ENCODE results near the gene NPHP4. TPM values are rescaled to one million over a fixed set of nuclear protein-coding genes. Genes with fewer than 3 reads are reported as not detected.

Gene NPHP4
- polyA plus RNA-seq, 1 of the 3 experiments (the other 2 are of a cell fraction) = 7.0 TPM

DNA sequence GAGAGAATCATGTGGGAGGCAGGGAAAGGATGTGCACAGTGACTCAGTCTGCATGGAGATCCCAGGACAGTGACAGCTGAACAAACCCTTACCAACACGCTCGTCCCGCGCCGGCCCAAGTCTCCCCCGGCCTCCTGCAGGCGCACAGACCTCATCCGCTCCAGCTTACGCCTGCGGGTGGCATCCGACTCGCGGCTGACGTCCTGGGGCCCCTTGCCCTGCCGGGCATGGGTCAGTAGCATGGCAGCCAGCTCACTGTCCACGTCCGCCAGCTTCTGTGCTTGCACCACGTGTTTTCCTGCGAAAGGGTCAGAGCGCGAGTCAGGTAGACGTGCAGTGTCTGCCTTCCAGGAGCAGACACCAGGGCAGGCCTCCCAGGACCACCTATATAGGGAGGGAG is 115.2 kb downstream of the NPHP4 start:
- H3K79me2 ChIP-seq (ENCODE audit: insufficient read depth) = no peaks in the 10 kb centered on the region
- H3K27ac ChIP-seq (ENCODE audit: low read depth in 2 of 2, low read length in 1 of 2) = no peak overlapping the region
- H3K4me1 ChIP-seq (ENCODE audit: control insufficient read depth in 1 of 2, insufficient read depth in 2 of 2, low read depth in 1 of 2, low read length in 1 of 2) = no peaks in the 10 kb centered on the region; a peak in 1 of 4 replicates
- H3K9me2 ChIP-seq = no peaks in the 10 kb centered on the region
- ChIA-PET POLR2A (no interaction called here), CTCF (no interaction called here)
- no peak for DNase-seq
- H3K4me3 ChIP-seq (ENCODE audit: low read depth in 2 of 2, low read length in 1 of 2) = no peak overlapping the region
- H3K36me3 ChIP-seq (replicated peaks in 1 of 2; ENCODE audit: control insufficient read depth in 1 of 2, insufficient read depth in 2 of 2, low read length in 1 of 2) = peaks cover 0 to 14% of the 10 kb centered on the region in 2 experiments
- H3K4me2 ChIP-seq = no peak overlapping the region
- WGBS (ENCODE audit: low lambda C conversion rate) = 97% methylated on average over 21 of the region's 22 CpGs
- H3F3A ChIP-seq (replicated peaks; ENCODE audit: insufficient read depth) = no peaks in the 10 kb centered on the region
- H2AFZ ChIP-seq (ENCODE audit: low read depth) = no peak overlapping the region
- H3K27me3 ChIP-seq (ENCODE audit: insufficient read depth) = no peaks in the 10 kb centered on the region
- no peak overlapping the region for H3K9ac ChIP-seq
- no peaks in the 10 kb centered on the region for H3K9me3 ChIP-seq
- TF ChIP-seq REST (IDR thresholded peaks at IDR 0.05; ENCODE audit: low read depth, low read length) = no peak
- TF ChIP-seq RFX5 (IDR thresholded peaks at IDR 0.05; ENCODE audit: low read length) = no peak
- TF ChIP-seq RXRA (IDR thresholded peaks at IDR 0.05; ENCODE audit: borderline replicate concordance, low read depth) = no peak
- no peak for TF ChIP-seq RCOR1 (IDR thresholded peaks at IDR 0.05; ENCODE audit: low read length)
- no peak for TF ChIP-seq PBX3 (IDR thresholded peaks at IDR 0.05)
- TF ChIP-seq NFIC (IDR thresholded peaks at IDR 0.05; ENCODE audit: borderline replicate concordance) = no peak
- no peak for TF ChIP-seq YY1 (IDR thresholded peaks at IDR 0.05; ENCODE audit: low read depth)
- no peak for TF ChIP-seq FOXM1 (IDR thresholded peaks at IDR 0.05; ENCODE audit: low read depth)
- TF ChIP-seq CHD2 (IDR thresholded peaks at IDR 0.05; ENCODE audit: low read length, partially characterized antibody) = no peak
- no peak for TF ChIP-seq MEF2A (IDR thresholded peaks at IDR 0.05; ENCODE audit: borderline replicate concordance, low read depth)
- TF ChIP-seq, protein P1, sequence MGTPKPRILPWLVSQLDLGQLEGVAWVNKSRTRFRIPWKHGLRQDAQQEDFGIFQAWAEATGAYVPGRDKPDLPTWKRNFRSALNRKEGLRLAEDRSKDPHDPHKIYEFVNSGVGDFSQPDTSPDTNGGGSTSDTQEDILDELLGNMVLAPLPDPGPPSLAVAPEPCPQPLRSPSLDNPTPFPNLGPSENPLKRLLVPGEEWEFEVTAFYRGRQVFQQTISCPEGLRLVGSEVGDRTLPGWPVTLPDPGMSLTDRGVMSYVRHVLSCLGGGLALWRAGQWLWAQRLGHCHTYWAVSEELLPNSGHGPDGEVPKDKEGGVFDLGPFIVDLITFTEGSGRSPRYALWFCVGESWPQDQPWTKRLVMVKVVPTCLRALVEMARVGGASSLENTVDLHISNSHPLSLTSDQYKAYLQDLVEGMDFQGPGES (IDR thresholded peaks at IDR 0.05; ENCODE audit: low read depth, low read length) = no peak
- no peak for TF ChIP-seq USF2 (IDR thresholded peaks at IDR 0.05; ENCODE audit: borderline replicate concordance, low read depth, low read length)
- TF ChIP-seq, protein P2, sequence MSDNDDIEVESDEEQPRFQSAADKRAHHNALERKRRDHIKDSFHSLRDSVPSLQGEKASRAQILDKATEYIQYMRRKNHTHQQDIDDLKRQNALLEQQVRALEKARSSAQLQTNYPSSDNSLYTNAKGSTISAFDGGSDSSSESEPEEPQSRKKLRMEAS (IDR thresholded peaks at IDR 0.05; ENCODE audit: low read depth) = no peak
- TF ChIP-seq POLR2AphosphoS5 (IDR thresholded peaks at IDR 0.05; ENCODE audit: low read depth, low read length) = no peak
- no peak for TF ChIP-seq FOSL2 (IDR thresholded peaks at IDR 0.05; ENCODE audit: borderline replicate concordance, low read depth)
- TF ChIP-seq EZH2phosphoT487 (IDR thresholded peaks at IDR 0.05; ENCODE audit: borderline replicate concordance, low read depth) = no peak
- TF ChIP-seq NRF1 (IDR thresholded peaks at IDR 0.05; ENCODE audit: low read depth, low read length) = no peak
- no peaks in the 10 kb centered on the region for H4K20me1 ChIP-seq (ENCODE audit: insufficient read depth)
